OCI-LY7 (cell line): ENCODE data around the gene TMEM178B. TPM values are rescaled to one million over a fixed set of nuclear protein-coding genes. Genes with fewer than 3 reads are reported as not detected.

ENCODE experiments used
- BruUV-seq: library from RNA; stranded (reverse); fragments of 400-500 nt; replicated peaks from 2 replicates; lab custom pipeline; 2021; lab: Mats Ljungman, UMichigan
- CTCF ChIA-PET: fragments of 300-600 bp; sonication (Branson Sonifier 250); formaldehyde crosslinking; loops from one replicate; lab custom pipeline; 2022; ENCODE audit warnings: antibody characterized with exemption; ENCODE audit not compliant: unreplicated experiment; lab: Charles Lee
- POLR2A ChIA-PET: fragments of 300-600 bp; sonication (Branson Sonifier 250); formaldehyde crosslinking; loops from one replicate; lab custom pipeline; 2022; ENCODE audit warnings: antibody characterized with exemption; lab: Charles Lee
- DNase-seq: peaks from one replicate; pipeline ENCODE4 v3.0.0-alpha.2; 2015; ENCODE audit warnings: low spot score
- H2AFZ ChIP-seq: fragments of 200-600 bp; sonication (generic), shearing (Covaris generic); 2 replicates; pipeline ENCODE4 v1.6.1; 2014; ENCODE audit warnings: mild to moderate bottlenecking, antibody characterized with exemption, low read length, moderate library complexity
- H3K27ac ChIP-seq: fragments of 200-600 bp; sonication (generic); 2 replicates; pipeline ENCODE4 v1.5.1; 2014; ENCODE audit warnings: mixed run types, low read depth, mild to moderate bottlenecking, moderate library complexity, low read length, inconsistent platforms; ENCODE audit not compliant: poor library complexity, severe bottlenecking
- H3K36me3 ChIP-seq: fragments of 200-600 bp; sonication (generic); 2 replicates; pipeline ENCODE4 v1.6.1; 2014; ENCODE audit warnings: mild to moderate bottlenecking, antibody characterized with exemption, low read length, moderate library complexity, mixed read lengths; ENCODE audit not compliant: insufficient read depth
- H3K4me1 ChIP-seq: fragments of 200-600 bp; sonication (generic); 2 replicates; pipeline ENCODE4 v1.5.1; 2014; ENCODE audit warnings: mild to moderate bottlenecking, low read length; ENCODE audit not compliant: insufficient read depth, poor library complexity, severe bottlenecking
- H3K4me2 ChIP-seq: fragments of 200-600 bp; sonication (generic); 2 replicates; pipeline ENCODE4 v1.6.1; 2014; ENCODE audit warnings: mild to moderate bottlenecking, low read length
- H3K4me3 ChIP-seq: fragments of 200-600 bp; sonication (generic); 2 replicates; pipeline ENCODE4 v1.5.1; 2014; ENCODE audit warnings: mild to moderate bottlenecking, low read depth, low read length; ENCODE audit not compliant: poor library complexity, severe bottlenecking
- H3K79me2 ChIP-seq: fragments of 200-600 bp; sonication (generic); 2 replicates; pipeline ENCODE4 v1.6.1; 2016; ENCODE audit warnings: low read depth, mild to moderate bottlenecking, low read length, moderate library complexity, mixed read lengths; ENCODE audit not compliant: insufficient read depth
- H3K9me2 ChIP-seq: fragments of 200-600 bp; sonication (generic); 2 replicates; pipeline ENCODE4 v1.6.1; 2016; ENCODE audit warnings: mild to moderate bottlenecking, low read length, mixed read lengths; ENCODE audit not compliant: insufficient read depth
- H3K9me3 ChIP-seq: fragments of 200-600 bp; sonication (generic); 2 replicates; pipeline ENCODE4 v1.6.1; 2014; ENCODE audit warnings: mild to moderate bottlenecking, mixed run types, low read length, mixed read lengths
- H4K20me1 ChIP-seq: fragments of 200-600 bp; sonication (generic); 2 replicates; pipeline ENCODE4 v1.6.1; 2014; ENCODE audit warnings: mild to moderate bottlenecking, antibody characterized with exemption, low read length, moderate library complexity, mixed read lengths; ENCODE audit not compliant: insufficient read depth
- EZH2phosphoT487 ChIP-seq: fragments of 200-600 bp; sonication (generic); IDR thresholded peaks from 2 replicates; pipeline ENCODE4 v1.6.1; 2018; ENCODE audit warnings: low read depth, borderline replicate concordance, mild to moderate bottlenecking, mixed run types, antibody characterized with exemption, low read length, moderate library complexity, mixed read lengths
- intact Hi-C: fragments of 100-400 bp; cut with micrococcal nuclease; formaldehyde crosslinking; loops from one replicate; pipeline ENCODE4 v1.10.0; 2022; ENCODE audit not compliant: unreplicated experiment
- total RNA-seq, 2 experiments: library from RNA; depleted of rRNA in 1 of 2; stranded (reverse); fragments of >200 nt in 1 of 2; shearing (Covaris generic) in 1 of 2; gene quantifications; 2 replicates each; pipeline ENCODE4 v1.2.3, GENCODE V29; 2014 to 2022
- TF ChIP-seq, protein P1 (sequence below): fragments of 200-600 bp; sonication (generic); conservative IDR thresholded peaks from 2 replicates; pipeline ENCODE4 v1.5.1; 2014; ENCODE audit warnings: mild to moderate bottlenecking, antibody characterized with exemption, low read length, moderate library complexity, mixed read lengths

The TMEM178B gene
- total RNA-seq, 2 experiments from 2014 or later, result not detected

DNA sequence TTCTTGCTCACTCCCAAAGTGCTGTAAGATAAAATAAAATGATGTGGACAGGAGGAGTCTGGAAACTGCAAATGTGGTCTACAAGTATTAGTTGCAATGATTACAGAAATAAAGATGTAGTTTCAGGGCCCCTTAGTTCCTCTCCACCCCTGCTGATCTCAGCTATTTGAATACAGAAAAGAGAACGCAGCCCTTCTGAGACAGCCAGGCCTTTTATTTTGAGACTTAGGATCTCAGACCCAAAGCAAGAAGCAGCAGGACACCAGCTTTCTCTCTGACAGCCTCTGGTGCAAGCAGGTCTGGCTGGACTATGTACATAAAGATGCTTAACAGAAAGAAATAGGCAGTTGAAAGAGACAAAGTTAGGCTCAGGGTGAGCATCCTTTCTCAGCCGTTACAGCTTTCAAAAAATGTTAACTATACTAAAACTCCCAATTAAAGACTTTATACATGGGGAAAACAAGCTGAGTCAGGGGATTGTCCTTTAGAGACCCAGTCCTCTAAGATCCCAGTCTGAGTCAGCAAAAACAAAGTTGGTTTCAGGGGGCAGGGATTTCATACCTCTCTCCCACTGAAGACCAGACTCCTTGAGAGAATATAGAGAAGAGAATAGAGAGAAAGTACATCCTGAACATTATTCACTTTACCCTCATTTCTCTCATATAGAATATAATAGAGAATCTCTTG, 220.4 kb downstream of the TMEM178B start:
- H3K4me2 ChIP-seq, result no peak overlapping the region
- H3K4me3 ChIP-seq, result no peak overlapping the region
- H3K9me2 ChIP-seq, result no peaks in the 10 kb centered on the region
- H3K9me3 ChIP-seq, result no peaks in the 10 kb centered on the region
- TF ChIP-seq, protein P1, sequence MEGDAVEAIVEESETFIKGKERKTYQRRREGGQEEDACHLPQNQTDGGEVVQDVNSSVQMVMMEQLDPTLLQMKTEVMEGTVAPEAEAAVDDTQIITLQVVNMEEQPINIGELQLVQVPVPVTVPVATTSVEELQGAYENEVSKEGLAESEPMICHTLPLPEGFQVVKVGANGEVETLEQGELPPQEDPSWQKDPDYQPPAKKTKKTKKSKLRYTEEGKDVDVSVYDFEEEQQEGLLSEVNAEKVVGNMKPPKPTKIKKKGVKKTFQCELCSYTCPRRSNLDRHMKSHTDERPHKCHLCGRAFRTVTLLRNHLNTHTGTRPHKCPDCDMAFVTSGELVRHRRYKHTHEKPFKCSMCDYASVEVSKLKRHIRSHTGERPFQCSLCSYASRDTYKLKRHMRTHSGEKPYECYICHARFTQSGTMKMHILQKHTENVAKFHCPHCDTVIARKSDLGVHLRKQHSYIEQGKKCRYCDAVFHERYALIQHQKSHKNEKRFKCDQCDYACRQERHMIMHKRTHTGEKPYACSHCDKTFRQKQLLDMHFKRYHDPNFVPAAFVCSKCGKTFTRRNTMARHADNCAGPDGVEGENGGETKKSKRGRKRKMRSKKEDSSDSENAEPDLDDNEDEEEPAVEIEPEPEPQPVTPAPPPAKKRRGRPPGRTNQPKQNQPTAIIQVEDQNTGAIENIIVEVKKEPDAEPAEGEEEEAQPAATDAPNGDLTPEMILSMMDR, result no peak
- no peak for TF ChIP-seq EZH2phosphoT487
- H3K36me3 ChIP-seq, result no peaks in the 10 kb centered on the region
- no peaks in the 10 kb centered on the region for H3K79me2 ChIP-seq
- no peaks in the 10 kb centered on the region for H3K4me1 ChIP-seq
- no TSS peak for BruUV-seq
- ChIA-PET POLR2A (interaction anchor here (0.6 kb wide), 1 partner anchor 799 kb away, joined by 3 read pairs; no protein-coding TSS in a partner anchor), CTCF (no interaction called here)
- intact Hi-C loops, result no loop called here
- no peak for DNase-seq
- no peaks in the 10 kb centered on the region for H4K20me1 ChIP-seq
- no peak overlapping the region for H3K27ac ChIP-seq
- no peak overlapping the region for H2AFZ ChIP-seq

DNA sequence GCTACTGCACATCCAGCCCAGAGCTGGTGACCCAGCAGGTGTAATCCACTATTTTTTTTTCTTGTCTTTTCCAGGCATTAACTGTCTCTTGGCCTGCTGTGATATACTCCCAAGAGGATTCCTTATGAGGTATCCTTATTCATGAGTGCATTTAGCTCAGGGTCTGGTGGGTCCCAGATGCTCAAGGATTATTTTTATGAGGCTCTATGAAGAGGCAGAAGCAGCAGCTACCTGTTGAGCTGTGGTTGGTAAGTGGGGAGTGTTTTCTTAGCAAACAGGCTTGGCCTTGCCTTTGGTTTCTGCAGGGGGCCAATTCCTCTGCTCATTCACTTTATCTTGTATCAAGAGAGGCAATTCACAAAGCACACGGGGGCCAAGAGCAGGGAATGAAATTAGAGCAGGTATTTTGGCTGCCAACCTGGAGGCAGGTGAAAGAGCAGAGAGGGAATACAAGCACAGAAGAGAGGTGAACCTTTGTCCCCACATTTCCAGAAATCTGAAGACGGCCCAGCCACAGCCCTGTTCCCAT, 221.6 kb downstream of the TMEM178B start:
- no peak for TF ChIP-seq EZH2phosphoT487
- TF ChIP-seq, protein P1, result no peak
- BruUV-seq, result no TSS peak
- Histone ChIP-seq H3K36me3 (no peaks in the 10 kb centered on the region), H3K79me2 (no peaks in the 10 kb centered on the region), H4K20me1 (no peaks in the 10 kb centered on the region), H3K4me3 (no peak overlapping the region), H3K4me2 (no peak overlapping the region), H3K27ac (no peak overlapping the region), H3K9me2 (no peaks in the 10 kb centered on the region), H3K4me1 (no peaks in the 10 kb centered on the region), H2AFZ (no peak overlapping the region), H3K9me3 (no peaks in the 10 kb centered on the region)
- intact Hi-C loops, result no loop called here
- CTCF ChIA-PET, result no interaction called here
- POLR2A ChIA-PET, result no interaction called here
- DNase-seq, result no peak

DNA sequence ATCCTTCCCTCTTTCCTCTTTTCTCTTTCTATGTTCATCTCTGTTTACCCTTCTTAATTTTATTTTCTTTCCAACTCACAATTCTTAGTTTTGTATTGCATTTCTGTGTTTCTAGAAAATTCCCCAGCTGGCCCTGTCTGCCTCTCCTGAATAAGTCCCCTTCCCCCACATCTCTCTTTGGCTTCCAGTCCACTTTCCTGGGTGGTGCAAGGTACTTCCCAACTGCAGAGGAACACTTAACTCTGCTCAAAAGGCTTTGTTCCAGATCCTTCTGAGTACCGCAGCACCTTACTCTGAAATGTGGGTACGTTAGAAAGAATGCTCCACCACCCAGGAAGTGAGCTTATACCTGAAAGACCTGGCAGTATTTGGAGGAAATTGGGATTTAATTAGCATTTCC, 227.0 kb downstream of the TMEM178B start:
- Histone ChIP-seq H2AFZ (no peak overlapping the region), H3K9me2 (no peaks in the 10 kb centered on the region), H3K36me3 (no peaks in the 10 kb centered on the region), H3K4me3 (no peak overlapping the region), H4K20me1 (no peaks in the 10 kb centered on the region), H3K4me2 (no peak overlapping the region), H3K9me3 (no peaks in the 10 kb centered on the region), H3K27ac (no peak overlapping the region), H3K79me2 (no peaks in the 10 kb centered on the region), H3K4me1 (no peaks in the 10 kb centered on the region)
- no peak for DNase-seq
- CTCF ChIA-PET, result interaction anchor here (0.6 kb wide), 1 partner anchor 42 kb away, joined by 3 read pairs; no protein-coding TSS in a partner anchor
- POLR2A ChIA-PET, result interaction anchor here (0.7 kb wide), 1 partner anchor 39 kb away, joined by 3 read pairs; no protein-coding TSS in a partner anchor
- TF ChIP-seq EZH2phosphoT487, result no peak
- BruUV-seq, result no TSS peak
- intact Hi-C loops, result no loop called here
